Neural cell (in vitro differentiated cells): ENCODE measurements around the gene MAN2C1.

Experiments
- CTCF ChIP-seq: fragments of 450-650 bp; IDR thresholded peaks from 2 replicates; pipeline ENCODE4 v1.5.1; 2014; ENCODE audit warnings: antibody characterized with exemption, mild to moderate bottlenecking, moderate library complexity; ENCODE audit not compliant: poor library complexity, severe bottlenecking
- EP300 ChIP-seq: fragments of 450-650 bp; conservative IDR thresholded peaks from 2 replicates; pipeline ENCODE4 v1.6.1; 2014; ENCODE audit warnings: antibody characterized with exemption, mild to moderate bottlenecking, moderate library complexity; ENCODE audit not compliant: poor library complexity, severe bottlenecking
- EZH2 ChIP-seq: fragments of 200-600, 300-800 bp; shearing (Covaris generic), sonication (generic); IDR thresholded peaks from 2 replicates; pipeline ENCODE4 v1.6.1; 2014; ENCODE audit warnings: antibody characterized with exemption, low read length, borderline replicate concordance, mild to moderate bottlenecking; ENCODE audit not compliant: insufficient read depth, poor library complexity, severe bottlenecking
- MXI1 ChIP-seq: fragments of 450-650 bp; conservative IDR thresholded peaks from 2 replicates; pipeline ENCODE4 v1.6.1; 2014; ENCODE audit warnings: antibody characterized with exemption, mild to moderate bottlenecking; ENCODE audit not compliant: poor library complexity, severe bottlenecking
- POLR2AphosphoS5 ChIP-seq: IDR thresholded peaks from 2 replicates; pipeline ENCODE4 v1.6.1; 2012
- RAD21 ChIP-seq: fragments of 450-650 bp; conservative IDR thresholded peaks from 2 replicates; pipeline ENCODE4 v1.6.1; 2014; ENCODE audit warnings: antibody characterized with exemption, mild to moderate bottlenecking, moderate library complexity
- REST ChIP-seq: IDR thresholded peaks from 2 replicates; pipeline ENCODE4 v1.6.1; 2012; ENCODE audit warnings: borderline replicate concordance
- SMC3 ChIP-seq: fragments of 450-650 bp; conservative IDR thresholded peaks from 2 replicates; pipeline ENCODE4 v1.6.1; 2014; ENCODE audit warnings: antibody characterized with exemption, mild to moderate bottlenecking, moderate library complexity; ENCODE audit not compliant: poor library complexity
- TAF1 ChIP-seq: IDR thresholded peaks from 2 replicates; pipeline ENCODE4 v1.6.1; 2012; ENCODE audit warnings: low read depth

GRCh38 chr15:75397494-75397893 is 29.1 kb upstream of the MAN2C1 start:
- TF ChIP-seq EP300 (no peak), CTCF (no peak), POLR2AphosphoS5 (no peak), TAF1 (no peak), RAD21 (no peak), MXI1 (no peak), SMC3 (no peak), EZH2 (no peak), REST (no peak)
